ENCODE measurements around the gene ASB3.

DNA sequence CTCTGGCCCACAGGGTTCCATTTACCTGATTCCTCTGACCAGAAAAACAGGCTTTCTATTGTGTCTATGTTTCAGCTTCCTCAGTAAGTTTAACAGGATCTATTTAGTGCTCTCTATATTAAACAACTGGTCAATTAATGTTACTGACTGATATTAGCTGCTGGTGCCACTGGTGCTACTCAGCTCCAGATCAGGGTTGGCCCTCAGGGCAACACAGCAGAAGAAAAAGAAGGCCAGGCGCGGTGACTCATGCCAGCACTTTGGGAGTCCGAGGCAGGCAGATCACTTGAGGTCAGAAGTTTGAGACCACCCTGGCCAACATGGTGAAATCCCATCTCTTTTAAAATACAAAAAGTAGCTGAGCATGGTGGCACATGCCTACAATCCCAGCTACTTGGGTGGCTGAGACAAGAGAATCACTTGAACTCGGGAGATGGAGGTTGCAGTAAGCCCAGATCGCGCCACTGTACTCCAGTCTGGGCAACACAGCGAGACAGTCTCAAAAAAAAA, 75.4 kb downstream of the ASB3 start:
- TF ChIP-seq, protein P1, sequence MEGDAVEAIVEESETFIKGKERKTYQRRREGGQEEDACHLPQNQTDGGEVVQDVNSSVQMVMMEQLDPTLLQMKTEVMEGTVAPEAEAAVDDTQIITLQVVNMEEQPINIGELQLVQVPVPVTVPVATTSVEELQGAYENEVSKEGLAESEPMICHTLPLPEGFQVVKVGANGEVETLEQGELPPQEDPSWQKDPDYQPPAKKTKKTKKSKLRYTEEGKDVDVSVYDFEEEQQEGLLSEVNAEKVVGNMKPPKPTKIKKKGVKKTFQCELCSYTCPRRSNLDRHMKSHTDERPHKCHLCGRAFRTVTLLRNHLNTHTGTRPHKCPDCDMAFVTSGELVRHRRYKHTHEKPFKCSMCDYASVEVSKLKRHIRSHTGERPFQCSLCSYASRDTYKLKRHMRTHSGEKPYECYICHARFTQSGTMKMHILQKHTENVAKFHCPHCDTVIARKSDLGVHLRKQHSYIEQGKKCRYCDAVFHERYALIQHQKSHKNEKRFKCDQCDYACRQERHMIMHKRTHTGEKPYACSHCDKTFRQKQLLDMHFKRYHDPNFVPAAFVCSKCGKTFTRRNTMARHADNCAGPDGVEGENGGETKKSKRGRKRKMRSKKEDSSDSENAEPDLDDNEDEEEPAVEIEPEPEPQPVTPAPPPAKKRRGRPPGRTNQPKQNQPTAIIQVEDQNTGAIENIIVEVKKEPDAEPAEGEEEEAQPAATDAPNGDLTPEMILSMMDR (IDR thresholded peaks at IDR 0.05) = no peak
- TF ChIP-seq POLR2AphosphoS5 (IDR thresholded peaks at IDR 0.05) = no peak

All from transverse colon (tissue), 4 donors.